Vagina (tissue), 2 donors: ENCODE measurements around the gene MYH7B. TPM values are rescaled to one million over a fixed set of nuclear protein-coding genes. Genes with fewer than 3 reads are reported as not detected.
A peak's percentile ranks its signal among the peaks of the same experiment; 100 is the strongest.

Experiments
- DNase-seq, 2 donors: peaks; one replicate each; pipeline ENCODE4 v3.0.0-alpha.2; 2017; ENCODE audit errors: extremely low spot score in 2 of 2
- H3K27ac ChIP-seq: fragments of 200-600 bp; sonication (generic); one replicate; pipeline ENCODE4 v1.5.1; 2019
- H3K27me3 ChIP-seq: fragments of 200-600 bp; sonication (generic); one replicate; pipeline ENCODE4 v1.5.1; 2019
- H3K36me3 ChIP-seq, 2 donors: fragments of 200-600 bp; sonication (generic); one replicate each; pipeline ENCODE4 v1.5.1; 2017 to 2019
- H3K4me1 ChIP-seq: fragments of 200-600 bp; sonication (generic); one replicate; pipeline ENCODE4 v1.5.1; 2019
- H3K4me3 ChIP-seq, 2 donors: fragments of 200-600 bp; sonication (generic); 1 replicate in 1 of 2; 2 replicates in 1 of 2; pipeline ENCODE4 v1.5.1; 2016 to 2019
- H3K9me3 ChIP-seq: fragments of 200-600 bp; sonication (generic); one replicate; pipeline ENCODE4 v1.5.1; 2019
- POLR2A ChIP-seq, 2 donors: fragments of 450-650 bp; IDR thresholded peaks; one replicate each; pipeline ENCODE4 v1.6.1; 2017; ENCODE audit warnings: antibody characterized with exemption in 2 of 2, mild to moderate bottlenecking in 2 of 2, moderate library complexity in 2 of 2
- POLR2AphosphoS5 ChIP-seq, 2 donors: sonication (generic); formaldehyde crosslinking; IDR thresholded peaks; one replicate each; pipeline ENCODE4 v1.9.0; 2017; ENCODE audit warnings: antibody characterized with exemption in 2 of 2, mild to moderate bottlenecking in 2 of 2, low read depth in 1 of 2; ENCODE audit not compliant: insufficient read depth in 1 of 2
- intact Hi-C: fragments of 100-400 bp; cut with DNase I; formaldehyde crosslinking; loops from one replicate; pipeline ENCODE4 v1.15.1; 2023
- total RNA-seq: library from RNA; depleted of rRNA; stranded (reverse); fragments of >200 nt; gene quantifications from one replicate; pipeline ENCODE4 v1.2.3, GENCODE V29; 2016
- TF ChIP-seq, protein P1 (sequence below), 3 experiments: fragments of 450-650 bp in 2 of 3; fragments of 200-600 bp in 1 of 3; sonication (generic) in 1 of 3; IDR thresholded peaks; one replicate each; pipeline ENCODE4 v1.5.1; 2017 to 2019; ENCODE audit warnings: antibody characterized with exemption in 3 of 3, mild to moderate bottlenecking in 2 of 3, moderate library complexity in 2 of 3

The MYH7B gene
- total RNA-seq, 1 donor from 2014 or later = under 0.01 TPM

DNA sequence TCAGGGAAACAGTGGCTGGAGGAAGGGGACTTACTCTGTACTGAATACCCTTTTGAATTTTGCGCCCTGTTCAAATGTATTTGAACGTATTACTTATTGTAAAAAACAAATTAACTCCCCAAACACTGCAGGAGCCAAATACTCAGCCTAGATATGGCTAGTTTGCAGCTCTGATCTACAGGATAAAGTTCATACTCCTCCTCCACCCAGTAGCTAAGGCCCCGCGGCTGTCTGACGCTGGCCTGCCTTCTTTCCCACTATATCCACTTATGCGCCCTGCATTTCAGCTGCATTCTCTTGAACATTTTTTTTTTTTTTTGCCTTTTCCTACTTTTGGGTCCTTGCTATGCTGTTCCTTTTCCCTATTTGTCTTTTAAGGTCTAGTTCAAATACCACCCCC, 6.5 kb upstream of the MYH7B start:
- Histone ChIP-seq H3K4me3 (no peak overlapping the region), H3K36me3 (peaks cover 0 to 8% of the 10 kb centered on the region in 2 donors), H3K27me3 (no peaks in the 10 kb centered on the region), H3K27ac (no peak overlapping the region), H3K4me1 (peaks cover 5% of the 10 kb centered on the region), H3K9me3 (no peaks in the 10 kb centered on the region)
- no peak for TF ChIP-seq POLR2A (IDR thresholded peaks at IDR 0.05)
- TF ChIP-seq, protein P1, sequence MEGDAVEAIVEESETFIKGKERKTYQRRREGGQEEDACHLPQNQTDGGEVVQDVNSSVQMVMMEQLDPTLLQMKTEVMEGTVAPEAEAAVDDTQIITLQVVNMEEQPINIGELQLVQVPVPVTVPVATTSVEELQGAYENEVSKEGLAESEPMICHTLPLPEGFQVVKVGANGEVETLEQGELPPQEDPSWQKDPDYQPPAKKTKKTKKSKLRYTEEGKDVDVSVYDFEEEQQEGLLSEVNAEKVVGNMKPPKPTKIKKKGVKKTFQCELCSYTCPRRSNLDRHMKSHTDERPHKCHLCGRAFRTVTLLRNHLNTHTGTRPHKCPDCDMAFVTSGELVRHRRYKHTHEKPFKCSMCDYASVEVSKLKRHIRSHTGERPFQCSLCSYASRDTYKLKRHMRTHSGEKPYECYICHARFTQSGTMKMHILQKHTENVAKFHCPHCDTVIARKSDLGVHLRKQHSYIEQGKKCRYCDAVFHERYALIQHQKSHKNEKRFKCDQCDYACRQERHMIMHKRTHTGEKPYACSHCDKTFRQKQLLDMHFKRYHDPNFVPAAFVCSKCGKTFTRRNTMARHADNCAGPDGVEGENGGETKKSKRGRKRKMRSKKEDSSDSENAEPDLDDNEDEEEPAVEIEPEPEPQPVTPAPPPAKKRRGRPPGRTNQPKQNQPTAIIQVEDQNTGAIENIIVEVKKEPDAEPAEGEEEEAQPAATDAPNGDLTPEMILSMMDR (IDR thresholded peaks at IDR 0.05) = no peak
- no peak for TF ChIP-seq POLR2AphosphoS5 (IDR thresholded peaks at IDR 0.05; ENCODE audit: insufficient read depth in 1 of 2, low read depth in 1 of 2)
- intact Hi-C loops = no loop called here
- DNase-seq = no peak

DNA sequence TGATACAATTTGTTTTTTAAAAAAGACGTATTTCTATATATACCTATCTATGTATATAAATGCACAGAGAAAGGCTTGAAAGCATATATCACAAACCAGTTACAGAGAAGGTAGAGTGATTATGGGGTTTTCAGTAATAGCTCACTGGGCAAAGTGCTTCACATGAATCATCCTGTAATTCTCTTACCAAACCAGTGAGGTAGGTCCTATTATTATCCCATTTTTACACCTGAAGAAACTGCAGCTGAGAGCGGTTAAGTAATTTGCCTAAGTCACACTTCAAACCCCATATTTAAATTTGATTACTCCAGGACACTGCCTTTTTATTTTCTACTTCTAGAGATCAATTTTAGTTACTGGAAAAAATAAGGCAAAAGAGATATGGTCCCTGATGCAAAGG, 4.4 kb upstream of the MYH7B start:
- TF ChIP-seq, protein P1 (IDR thresholded peaks at IDR 0.05) = no peak
- TF ChIP-seq POLR2AphosphoS5 (IDR thresholded peaks at IDR 0.05; ENCODE audit: insufficient read depth in 1 of 2, low read depth in 1 of 2) = peak in 1 of 2 donors; percentile 29
- intact Hi-C loops = no loop called here
- peaks cover 14% of the 10 kb centered on the region for H3K4me1 ChIP-seq
- no peak for DNase-seq
- H3K9me3 ChIP-seq = no peaks in the 10 kb centered on the region
- H3K27ac ChIP-seq = no peak overlapping the region
- H3K4me3 ChIP-seq = no peak overlapping the region
- no peaks in the 10 kb centered on the region for H3K27me3 ChIP-seq
- no peaks in the 10 kb centered on the region for H3K36me3 ChIP-seq

DNA sequence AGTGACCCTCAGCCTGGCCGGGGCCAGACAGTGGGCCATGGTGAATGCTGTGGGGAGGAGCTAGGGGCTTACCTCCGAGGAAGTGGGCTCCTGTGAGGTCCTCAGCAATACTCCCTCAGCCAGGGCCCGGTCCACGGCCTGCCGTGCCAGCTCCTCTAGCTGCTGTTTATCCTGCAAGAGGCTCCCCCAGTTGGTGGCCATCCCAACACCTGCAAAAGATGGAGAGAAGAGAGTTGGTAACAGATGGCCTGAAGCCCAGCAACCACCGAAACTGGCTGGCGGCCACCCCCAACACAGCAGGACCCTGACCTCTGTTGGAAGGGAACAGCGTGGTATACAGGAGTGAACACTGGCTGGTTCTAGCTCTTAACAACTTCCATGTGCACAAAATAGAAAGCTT, 4.0 kb upstream of the MYH7B start:
- Histone ChIP-seq H3K27me3 (no peaks in the 10 kb centered on the region), H3K36me3 (no peaks in the 10 kb centered on the region), H3K9me3 (no peaks in the 10 kb centered on the region), H3K4me1 (peaks cover 17% of the 10 kb centered on the region), H3K4me3 (no peak overlapping the region), H3K27ac (no peak overlapping the region)
- DNase-seq = no peak
- TF ChIP-seq, protein P1 (IDR thresholded peaks at IDR 0.05) = no peak
- TF ChIP-seq POLR2AphosphoS5 (IDR thresholded peaks at IDR 0.05; ENCODE audit: insufficient read depth in 1 of 2, low read depth in 1 of 2) = no peak
- no peak for TF ChIP-seq POLR2A (IDR thresholded peaks at IDR 0.05)
- intact Hi-C loops = no loop called here

DNA sequence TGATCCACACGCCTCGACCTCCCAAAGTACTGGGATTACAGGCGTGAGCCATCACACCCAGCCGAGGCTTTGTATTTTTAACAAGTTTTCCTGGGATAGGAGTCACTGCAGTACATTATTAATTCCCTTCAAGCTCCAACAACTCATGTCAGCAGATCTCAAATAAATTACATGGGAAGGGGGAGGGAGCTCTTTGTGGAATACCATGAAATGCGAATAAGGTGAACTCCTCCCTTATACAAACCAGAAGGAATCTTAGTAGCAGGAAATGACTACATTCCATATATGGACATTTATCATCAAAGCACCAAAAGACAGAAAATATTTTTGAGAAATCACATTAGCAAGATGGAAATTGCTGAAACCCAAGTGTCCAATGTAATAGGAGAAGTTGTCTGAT, 3.0 kb upstream of the MYH7B start:
- H3K27ac ChIP-seq = no peak overlapping the region
- TF ChIP-seq POLR2AphosphoS5 (IDR thresholded peaks at IDR 0.05; ENCODE audit: insufficient read depth in 1 of 2, low read depth in 1 of 2) (no peak), POLR2A (IDR thresholded peaks at IDR 0.05) (no peak)
- TF ChIP-seq, protein P1 (IDR thresholded peaks at IDR 0.05) = no peak
- no peak for DNase-seq
- no peaks in the 10 kb centered on the region for H3K27me3 ChIP-seq
- peaks cover 17% of the 10 kb centered on the region for H3K4me1 ChIP-seq
- H3K36me3 ChIP-seq = no peaks in the 10 kb centered on the region
- intact Hi-C loops = no loop called here
- no peak overlapping the region for H3K4me3 ChIP-seq
- no peaks in the 10 kb centered on the region for H3K9me3 ChIP-seq

DNA sequence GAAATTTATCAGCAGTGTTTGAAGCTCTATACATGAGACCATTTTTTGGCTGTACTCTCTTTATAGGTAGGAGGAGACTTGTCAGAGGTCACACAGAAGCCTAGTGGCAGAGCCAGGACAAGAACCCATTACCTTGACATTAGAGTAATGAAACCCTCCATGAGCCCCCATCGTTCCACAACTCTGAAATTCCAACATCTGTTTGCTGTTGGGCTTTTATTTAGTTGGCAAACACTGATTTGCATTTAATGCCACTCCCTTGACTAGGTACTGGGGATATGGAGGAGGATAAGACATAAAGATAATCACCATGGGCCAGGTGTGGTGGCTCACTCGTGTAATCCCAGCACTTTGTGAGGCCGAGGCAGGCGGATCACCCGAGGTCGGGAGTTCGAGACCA, 1.7 kb upstream of the MYH7B start:
- Histone ChIP-seq H3K4me3 (no peak overlapping the region), H3K27me3 (no peaks in the 10 kb centered on the region), H3K36me3 (no peaks in the 10 kb centered on the region), H3K9me3 (no peaks in the 10 kb centered on the region), H3K4me1 (peaks cover 17% of the 10 kb centered on the region), H3K27ac (no peak overlapping the region)
- TF ChIP-seq, protein P1 (IDR thresholded peaks at IDR 0.05) = no peak
- TF ChIP-seq POLR2A (IDR thresholded peaks at IDR 0.05) (no peak), POLR2AphosphoS5 (IDR thresholded peaks at IDR 0.05; ENCODE audit: insufficient read depth in 1 of 2, low read depth in 1 of 2) (no peak)
- DNase-seq = no peak
- intact Hi-C loops = loop anchor here (2.0 kb wide), 1 partner anchor 79 kb away; no protein-coding TSS in a partner anchor
